ENCODE data around the gene DFFB. TPM values are rescaled to one million over a fixed set of nuclear protein-coding genes. Genes with fewer than 3 reads are reported as not detected.
A peak's percentile ranks its signal among the peaks of the same experiment; 100 is the strongest.

Gene DFFB
- total RNA-seq, 1 donor from 2014 or later: 8.5 TPM

GRCh38 chr1:3922201-3922725, 65.0 kb downstream of the DFFB start:
- Histone ChIP-seq H3K27me3 (peaks cover under 1% of the 10 kb centered on the region), H3K36me3 (no peaks in the 10 kb centered on the region), H3K27ac (no peak overlapping the region), H3K4me1 (no peaks in the 10 kb centered on the region), H3K9me3 (no peaks in the 10 kb centered on the region), H3K4me3 (peak overlapping the region; percentile 29)
- TF ChIP-seq CTCF (IDR thresholded peaks at IDR 0.05): no peak
- peak; percentile 88 for ATAC-seq
- intact Hi-C loops (cut with DNase I): no loop called here
- peak; percentile 60 for DNase-seq

- Histone ChIP-seq H3K4me3 (no peak overlapping the region), H3K36me3 (no peaks in the 10 kb centered on the region), H3K4me1 (no peaks in the 10 kb centered on the region), H3K27ac (no peak overlapping the region), H3K27me3 (no peaks in the 10 kb centered on the region), H3K9me3 (no peaks in the 10 kb centered on the region)
- DNase-seq (no peak), ATAC-seq (no peak)
- TF ChIP-seq CTCF (IDR thresholded peaks at IDR 0.05): no peak
- intact Hi-C loops (cut with DNase I): no loop called here
Observed at GRCh38 chr1:3922851-3923250, 65.6 kb downstream of the DFFB start.

GRCh38 chr1:3923378-3924185, 66.3 kb downstream of the DFFB start:
- Histone ChIP-seq H3K4me1 (no peaks in the 10 kb centered on the region), H3K4me3 (no peak overlapping the region), H3K27ac (no peak overlapping the region), H3K27me3 (no peaks in the 10 kb centered on the region), H3K36me3 (no peaks in the 10 kb centered on the region), H3K9me3 (no peaks in the 10 kb centered on the region)
- TF ChIP-seq CTCF (IDR thresholded peaks at IDR 0.05): no peak
- intact Hi-C loops (cut with DNase I): no loop called here
- DNase-seq: peak; percentile 32
- no peak for ATAC-seq

GRCh38 chr1:3924186-3924824, 67.0 kb downstream of the DFFB start:
- no peak overlapping the region for H3K27ac ChIP-seq
- no peaks in the 10 kb centered on the region for H3K27me3 ChIP-seq
- intact Hi-C loops (cut with DNase I): no loop called here
- no peak overlapping the region for H3K4me3 ChIP-seq
- no peaks in the 10 kb centered on the region for H3K9me3 ChIP-seq
- DNase-seq (no peak), ATAC-seq (no peak)
- H3K36me3 ChIP-seq: no peaks in the 10 kb centered on the region
- TF ChIP-seq CTCF (IDR thresholded peaks at IDR 0.05): no peak
- H3K4me1 ChIP-seq: no peaks in the 10 kb centered on the region

GRCh38 chr1:3924825-3925220, 67.5 kb downstream of the DFFB start:
- Histone ChIP-seq H3K4me3 (no peak overlapping the region), H3K36me3 (no peaks in the 10 kb centered on the region), H3K4me1 (no peaks in the 10 kb centered on the region), H3K27ac (no peak overlapping the region), H3K9me3 (no peaks in the 10 kb centered on the region), H3K27me3 (no peaks in the 10 kb centered on the region)
- no peak for TF ChIP-seq CTCF (IDR thresholded peaks at IDR 0.05)
- DNase-seq (no peak), ATAC-seq (no peak)
- intact Hi-C loops (cut with DNase I): no loop called here
